Activated naive CD8-positive, alpha-beta T cell treated with anti-CD3 and anti-CD28 coated beads, Interleukin-2, amount 50 U/mL, for 16 hours (primary cell): ENCODE data around the gene TBX4.
"Not testable (repeated sequence)": the region's sequence is repeated elsewhere in the genome, so short reads cannot be mapped to it uniquely, and the experiment has no call there.

Experiments
- DNase-seq: peaks from one replicate; pipeline ENCODE4 v3.0.0-alpha.2; 2020; ENCODE audit warnings: low read depth, low spot score

Gene TBX4

DNA sequence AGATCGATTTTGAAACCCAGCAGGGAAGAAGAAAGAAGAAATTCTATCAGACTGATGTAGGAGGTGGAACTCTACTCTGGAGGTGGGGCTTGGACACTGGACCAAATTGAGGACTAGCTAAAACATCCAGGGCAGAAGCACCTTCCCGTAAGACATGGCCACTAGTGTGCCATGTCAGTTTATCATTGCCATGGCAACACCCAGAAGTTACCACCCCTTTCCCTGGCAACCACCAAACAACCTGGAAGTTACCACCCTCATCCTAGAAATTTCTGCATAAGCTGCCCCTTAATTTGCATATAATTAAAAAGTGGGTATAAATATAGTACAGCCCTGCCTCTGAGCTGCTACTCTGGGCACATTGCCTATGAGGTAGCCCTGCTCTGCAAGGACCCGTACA lies 72.1 kb downstream of the TBX4 start:
- no peak for DNase-seq

DNA sequence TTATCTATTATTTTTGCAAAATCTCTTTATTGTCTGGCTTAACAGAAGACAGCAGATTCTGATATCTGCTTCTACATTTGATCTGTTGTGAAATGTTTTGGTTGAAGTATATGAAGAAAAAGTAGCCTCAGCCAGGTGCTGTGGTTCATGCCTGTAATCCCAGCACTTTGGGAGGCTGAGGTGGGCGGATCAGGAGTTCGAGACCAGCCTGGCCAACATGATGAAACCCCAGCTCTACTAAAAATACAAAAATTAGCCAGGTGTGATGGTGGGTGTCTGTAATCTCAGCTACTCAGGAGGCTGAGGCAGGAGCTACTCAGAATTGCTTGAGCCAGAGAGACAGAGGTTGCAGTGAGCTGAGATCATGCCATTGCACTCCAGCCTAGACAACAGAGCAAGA lies 75.2 kb downstream of the TBX4 start:
- DNase-seq: not testable (repeated sequence)

DNA sequence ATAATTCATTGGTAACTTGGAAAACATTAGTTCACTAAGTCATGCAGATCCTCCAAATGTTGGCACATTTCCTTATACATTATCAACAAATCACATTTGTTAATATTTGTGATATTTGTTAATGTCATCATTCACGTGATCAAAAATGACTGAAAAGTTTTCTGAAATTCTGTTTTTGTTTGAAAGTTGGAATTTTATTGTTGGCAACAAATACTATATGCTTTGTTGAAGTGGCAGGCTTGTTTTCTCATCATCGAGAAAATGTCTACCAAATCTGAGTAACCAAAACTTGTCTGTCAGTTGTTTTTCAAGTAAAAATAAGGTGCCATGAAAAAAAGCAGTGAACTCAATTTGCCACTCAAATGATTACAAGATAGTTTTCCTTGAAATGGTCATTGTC lies 75.9 kb downstream of the TBX4 start:
- no peak for DNase-seq

DNA sequence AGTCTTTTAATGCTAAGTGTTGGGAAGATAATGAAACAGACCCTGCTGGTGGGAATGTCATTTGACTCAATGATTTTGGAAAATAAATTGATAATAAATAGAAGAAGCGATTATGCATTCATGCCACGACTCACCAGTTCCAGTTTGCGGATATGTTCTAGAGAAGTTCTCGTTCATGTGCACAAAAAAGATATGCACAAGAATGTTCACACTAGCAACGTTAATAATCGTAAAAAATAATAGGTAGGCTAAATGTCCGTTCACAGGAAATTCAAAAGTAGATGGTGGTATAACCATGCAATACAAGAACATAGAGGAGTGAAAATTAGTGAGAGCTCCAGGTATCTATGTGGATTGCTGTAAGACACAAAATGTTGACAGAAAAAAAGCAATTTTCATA lies 79.0 kb downstream of the TBX4 start:
- DNase-seq: no peak

DNA sequence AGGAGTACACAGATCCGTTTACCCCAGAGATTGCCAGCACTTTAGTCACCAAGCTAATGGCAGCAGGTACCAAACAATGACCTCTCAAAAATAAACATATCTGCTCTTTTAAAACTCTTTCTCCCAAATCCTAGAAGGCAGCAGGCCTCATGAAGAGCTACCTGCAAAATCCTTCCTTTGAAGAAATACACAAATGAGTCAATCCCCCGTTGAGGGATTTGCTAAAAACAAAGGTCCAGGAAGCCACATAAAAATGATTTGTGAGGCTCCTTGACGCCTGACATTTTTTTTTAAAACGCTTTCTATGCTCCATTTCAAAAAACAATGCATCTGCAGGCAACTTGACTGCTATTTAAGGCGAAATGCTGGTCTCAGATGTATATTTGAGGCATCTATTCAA lies 80.6 kb downstream of the TBX4 start:
- DNase-seq: no peak

DNA sequence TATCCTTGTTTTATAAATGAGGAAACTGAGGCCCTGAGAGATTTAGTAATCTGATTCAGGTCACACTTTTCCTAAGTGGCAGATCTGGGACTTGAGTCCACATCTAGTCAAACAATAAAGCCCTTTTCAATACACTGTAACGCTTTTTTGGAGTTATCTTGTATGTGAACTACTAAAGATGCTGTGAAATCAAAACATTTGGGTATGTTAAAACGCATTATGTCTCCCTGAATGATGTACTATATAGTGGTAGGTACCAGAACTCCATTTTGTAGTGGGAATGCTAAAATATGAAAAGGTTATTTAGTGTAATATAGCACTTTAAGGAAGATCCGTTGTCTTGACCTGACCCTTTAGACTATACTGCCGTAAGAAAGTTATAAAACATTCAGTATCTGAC lies 81.6 kb downstream of the TBX4 start:
- no peak for DNase-seq

DNA sequence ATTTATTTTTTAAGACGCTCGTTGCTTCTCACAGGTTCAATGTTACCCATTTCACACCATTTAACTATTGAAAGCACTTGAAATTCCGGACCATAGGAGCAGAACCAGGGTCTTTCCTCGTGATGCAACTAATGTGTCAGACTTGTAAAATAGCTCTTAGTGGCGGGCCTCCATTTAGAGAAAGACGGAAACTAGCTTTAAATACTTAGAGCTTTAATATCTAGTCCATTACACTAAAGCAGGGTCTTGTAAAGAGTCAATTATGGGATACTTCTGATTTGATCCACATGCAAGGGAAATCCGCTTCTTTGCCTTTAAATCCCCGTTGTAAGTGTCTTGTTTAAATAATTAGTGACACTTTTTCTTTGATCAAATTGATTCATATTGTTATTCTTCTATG lies 82.2 kb downstream of the TBX4 start:
- DNase-seq: no peak
